HCT116 (cell line): ENCODE data around the gene MBD3. TPM values are rescaled to one million over a fixed set of nuclear protein-coding genes. Genes with fewer than 3 reads are reported as not detected.

ENCODE experiments used
- ATAC-seq: fragments of 200-7000 bp; cut with Tn5 transposase; 2 replicates; pipeline ENCODE4 v1.9.1; 2020; ENCODE audit warnings: mild to moderate bottlenecking, moderate library complexity
- BruUV-seq: library from RNA; stranded (reverse); fragments of 400-500 nt; replicated peaks from 2 replicates; lab custom pipeline; 2021; lab: Mats Ljungman, UMichigan
- CTCF ChIA-PET: fragments of 300-600 bp; sonication (Branson Sonifier 250); formaldehyde crosslinking; loops from one replicate; lab custom pipeline; 2021; ENCODE audit warnings: antibody characterized with exemption; lab: Charles Lee
- POLR2A ChIA-PET: fragments of 300-600, 350-600 bp; sonication (Branson Sonifier 250); formaldehyde crosslinking; loops from one replicate; lab custom pipeline; 2021; ENCODE audit warnings: antibody characterized with exemption; lab: Charles Lee
- RAD21 ChIA-PET, 2 experiments: fragments of 300-600 bp; sonication (Branson Sonifier 250); formaldehyde crosslinking; loops; one replicate each; lab custom pipeline; 2023; ENCODE audit warnings: low total read pairs in 2 of 2; ENCODE audit not compliant: uncharacterized antibody in 2 of 2, unreplicated experiment in 2 of 2, low non-redundant PET in 1 of 2; lab: Charles Lee
- DNase-seq: peaks from one replicate; pipeline ENCODE4 v3.0.0-alpha.2; 2010; ENCODE audit warnings: low read depth, low spot score
- H2AFZ ChIP-seq: fragments of 200-600 bp; shearing (Covaris generic), sonication (generic); 2 replicates; pipeline ENCODE4 v1.6.1; 2017; ENCODE audit warnings: low read depth, mixed run types, mixed read lengths, antibody characterized with exemption, low read length; ENCODE audit not compliant: poor library complexity, severe bottlenecking
- H3K27ac ChIP-seq: 2 replicates; pipeline ENCODE4 v1.5.1; 2012; ENCODE audit warnings: low read depth, low read length
- H3K27me3 ChIP-seq: fragments of 200-600 bp; sonication (generic); 2 replicates; pipeline ENCODE4 v1.6.1; 2016; ENCODE audit warnings: mixed run types, low read length, mixed read lengths; ENCODE audit not compliant: insufficient read depth
- H3K36me3 ChIP-seq, 2 experiments: fragments of 200-500 bp in 1 of 2; fragments of 200-600 bp in 1 of 2; sonication (Bioruptor generic) in 1 of 2; sonication (generic) in 1 of 2; 2 replicates each; pipeline versions ENCODE4 v1.5.1 to v1.6.1; 2014 to 2016; ENCODE audit warnings: low read length in 2 of 2, inconsistent platforms in 1 of 2, mixed read lengths in 1 of 2, mixed run types in 1 of 2; ENCODE audit not compliant: insufficient read depth in 2 of 2, control insufficient read depth in 1 of 2
- H3K4me1 ChIP-seq, 2 experiments: fragments of 200-600 bp in 1 of 2; sonication (generic) in 1 of 2; 2 replicates each; pipeline versions ENCODE4 v1.5.1 to v1.6.1; 2012 to 2017; ENCODE audit warnings: low read length in 2 of 2, inconsistent platforms in 1 of 2, mild to moderate bottlenecking in 1 of 2, mixed read lengths in 1 of 2, mixed run types in 1 of 2, moderate library complexity in 1 of 2; ENCODE audit not compliant: insufficient read depth in 2 of 2, control insufficient read depth in 1 of 2
- H3K4me2 ChIP-seq: fragments of 200-600 bp; sonication (generic); 2 replicates; pipeline ENCODE4 v1.6.1; 2017; ENCODE audit warnings: mixed run types, low read length, mixed read lengths
- H3K4me3 ChIP-seq, 2 experiments: fragments of 200-600 bp in 1 of 2; sonication (generic) in 1 of 2; replicated peaks in 1 of 2; 2 replicates each; pipeline ENCODE4 v1.5.1; 2011 to 2016; ENCODE audit warnings: low read length in 2 of 2, control low read depth in 1 of 2, low read depth in 1 of 2, mild to moderate bottlenecking in 1 of 2, mixed read lengths in 1 of 2, mixed run types in 1 of 2
- H3K79me2 ChIP-seq: fragments of 200-600 bp; sonication (generic); 2 replicates; pipeline ENCODE4 v1.6.1; 2017; ENCODE audit warnings: mild to moderate bottlenecking, mixed run types, low read length, moderate library complexity, mixed read lengths; ENCODE audit not compliant: insufficient read depth
- H3K9ac ChIP-seq: fragments of 200-600 bp; sonication (generic); 2 replicates; pipeline ENCODE4 v1.6.1; 2016; ENCODE audit warnings: low read length, mixed read lengths
- H3K9me2 ChIP-seq: fragments of 200-600 bp; sonication (generic), shearing (Covaris generic); 2 replicates; pipeline ENCODE4 v1.6.1; 2017; ENCODE audit warnings: mixed run types, mild to moderate bottlenecking, moderate library complexity; ENCODE audit not compliant: insufficient read depth
- H3K9me3 ChIP-seq, 2 experiments: fragments of 200-500 bp in 1 of 2; fragments of 200-600 bp in 1 of 2; sonication (Bioruptor generic) in 1 of 2; sonication (generic) in 1 of 2; 2 replicates each; pipeline ENCODE4 v1.6.1; 2014 to 2017; ENCODE audit warnings: low read length in 2 of 2, mixed read lengths in 2 of 2, inconsistent platforms in 1 of 2, low read depth in 1 of 2, mild to moderate bottlenecking in 1 of 2, mixed run types in 1 of 2, moderate library complexity in 1 of 2; ENCODE audit not compliant: control insufficient read depth in 1 of 2, insufficient read depth in 1 of 2
- H4K20me1 ChIP-seq: fragments of 200-600 bp; sonication (generic), shearing (Covaris generic); 2 replicates; pipeline ENCODE4 v1.6.1; 2017; ENCODE audit warnings: mixed run types, mild to moderate bottlenecking, moderate library complexity; ENCODE audit not compliant: insufficient read depth
- CBX3 ChIP-seq: IDR thresholded peaks from 2 replicates; pipeline ENCODE4 v1.6.1; 2012; ENCODE audit warnings: low read depth
- CTCF ChIP-seq, 3 experiments: fragments of 200-600 bp in 1 of 3; sonication (generic) in 1 of 3; IDR thresholded peaks in 2 of 3; conservative IDR thresholded peaks in 1 of 3; 2 replicates each; pipeline ENCODE4 v1.5.1; 2012 to 2017; ENCODE audit warnings: low read depth in 2 of 3, low read length in 2 of 3, antibody characterized with exemption in 1 of 3, borderline replicate concordance in 1 of 3, control low read depth in 1 of 3, mild to moderate bottlenecking in 1 of 3, mixed read lengths in 1 of 3, mixed run types in 1 of 3, moderate library complexity in 1 of 3; ENCODE audit not compliant: insufficient read depth in 1 of 3
- POLR2A ChIP-seq: IDR thresholded peaks from 2 replicates; pipeline ENCODE4 v1.7.0; 2011; ENCODE audit warnings: borderline replicate concordance; ENCODE audit not compliant: insufficient read depth, insufficient read length; ENCODE audit errors: extremely low read depth
- POLR2AphosphoS5 ChIP-seq: IDR thresholded peaks from 2 replicates; pipeline ENCODE4 v1.6.1; 2011; ENCODE audit warnings: mild to moderate bottlenecking, low read depth, low read length, moderate library complexity
- intact Hi-C: fragments of 100-400 bp; cut with micrococcal nuclease; formaldehyde crosslinking; loops from 2 replicates; pipeline ENCODE4 v1.10.0; 2022
- total RNA-seq: library from RNA; stranded (reverse); gene quantifications from one replicate; pipeline ENCODE4 v1.2.1, GENCODE V29; 2021; ENCODE audit not compliant: unreplicated experiment

Gene MBD3
- total RNA-seq, 1 experiment from 2014 or later = 85.7 TPM

GRCh38 chr19:1590641-1591397, 1.8 kb downstream of the MBD3 start:
- H4K20me1 ChIP-seq = no peaks in the 10 kb centered on the region
- H3K9ac ChIP-seq = peak overlapping the region; percentile 98
- H3K27me3 ChIP-seq = no peaks in the 10 kb centered on the region
- H3K4me2 ChIP-seq = peak overlapping the region; percentile 90
- no peaks in the 10 kb centered on the region for H3K9me3 ChIP-seq
- RAD21 ChIA-PET = no interaction called here
- no peak overlapping the region for H2AFZ ChIP-seq
- H3K79me2 ChIP-seq = peaks cover 57% of the 10 kb centered on the region
- no TSS peak for BruUV-seq
- peak; percentile 23 for ATAC-seq
- H3K9me2 ChIP-seq = no peaks in the 10 kb centered on the region
- TF ChIP-seq CTCF (IDR thresholded peaks at IDR 0.05 in 2 of 3, conservative IDR thresholded peaks at IDR 0.05 in 1 of 3; ENCODE audit: borderline replicate concordance in 1 of 3, insufficient read depth in 1 of 3, low read depth in 2 of 3, low read length in 2 of 3) (peak in 2 of 3 experiments; percentile 38 to 46; a peak in 4 of 6 replicates), POLR2A (peak; percentile 61), CBX3 (no peak), POLR2AphosphoS5 (peak; percentile 55)
- TF ChIP-seq, all 23 proteins: peak for 3
- Histone ChIP-seq H3K27ac (peak overlapping the region; percentile 100), H3K4me3 (peak overlapping the region; percentile 87 to 96), H3K36me3 (0 out of 4 replicates have a peak, but pooled peaks cover 0 to 5% of the 10 kb centered on the region in 2 experiments), H3K4me1 (peaks cover 33 to 63% of the 10 kb centered on the region in 2 experiments)
- POLR2A ChIA-PET = interaction anchor here (1.0 to 1.2 kb wide), 2 partner anchors 13 to 15 kb away, joined by 3 read pairs; no protein-coding TSS in a partner anchor
- CTCF ChIA-PET = interaction anchor here (1.4 kb wide), 1 partner anchor 45 kb away, joined by 5 read pairs; no protein-coding TSS in a partner anchor
- no peak for DNase-seq
- intact Hi-C loops = no loop called here
